H1 (cell line): ENCODE results near the gene SUOX. TPM values are rescaled to one million over a fixed set of nuclear protein-coding genes. Genes with fewer than 3 reads are reported as not detected.

Experiments used
- CTCF ChIA-PET: fragments of 300-600 bp; sonication (Branson Sonifier 250); formaldehyde crosslinking; loops from one replicate; lab custom pipeline; 2021; ENCODE audit not compliant: partially characterized antibody; lab: Charles Lee
- POLR2A ChIA-PET: fragments of 300-600 bp; sonication (Branson Sonifier 250); formaldehyde crosslinking; loops from one replicate; lab custom pipeline; 2021; ENCODE audit warnings: inconsistent platforms; ENCODE audit not compliant: partially characterized antibody; lab: Charles Lee
- DNase-seq, 2 experiments: peaks; one replicate each; pipeline versions ENCODE4 v3.0.0 to v3.0.0-alpha.2; 2010 to 2022; ENCODE audit warnings: low spot score in 2 of 2, low read depth in 1 of 2, mixed read lengths in 1 of 2
- FAIRE-seq: peaks from 2 replicates; lab custom pipeline; 2011; peaks lifted over from hg19 to GRCh38; lab: Jason Lieb, UNC
- H2AFZ ChIP-seq: 2 replicates; pipeline ENCODE4 v1.8.1; 2012; ENCODE audit warnings: low read length, inconsistent platforms
- H2AK5ac ChIP-seq: 2 replicates; pipeline ENCODE4 v1.6.1; 2013; ENCODE audit warnings: low read depth, low read length
- H2BK120ac ChIP-seq: replicated peaks from 2 replicates; pipeline ENCODE3; 2013; ENCODE audit warnings: low read depth, low read length, inconsistent platforms
- H2BK12ac ChIP-seq: 2 replicates; pipeline ENCODE4 v1.6.1; 2013; ENCODE audit warnings: low read depth, low read length
- H2BK15ac ChIP-seq: 2 replicates; pipeline ENCODE4 v1.6.1; 2013; ENCODE audit warnings: low read length
- H2BK20ac ChIP-seq: 2 replicates; pipeline ENCODE4 v1.6.1; 2013; ENCODE audit warnings: low read length
- H2BK5ac ChIP-seq: 2 replicates; pipeline ENCODE4 v1.6.1; 2013; ENCODE audit warnings: low read depth, low read length
- H3K14ac ChIP-seq: 2 replicates; pipeline ENCODE4 v1.6.1; 2013; ENCODE audit warnings: inconsistent platforms; ENCODE audit not compliant: insufficient read length
- H3K18ac ChIP-seq: 2 replicates; pipeline ENCODE4 v1.6.1; 2013; ENCODE audit warnings: low read length; ENCODE audit errors: extremely low read depth
- H3K23ac ChIP-seq: 2 replicates; pipeline ENCODE4 v1.6.1; 2013; ENCODE audit warnings: inconsistent platforms; ENCODE audit not compliant: insufficient read length
- H3K23me2 ChIP-seq: 2 replicates; pipeline ENCODE4 v1.6.1; 2013; ENCODE audit warnings: low read depth, low read length
- H3K27ac ChIP-seq: 2 replicates; pipeline ENCODE4 v1.6.1; 2011; ENCODE audit warnings: low read depth, low read length, inconsistent platforms
- H3K27me3 ChIP-seq, 4 experiments: replicated peaks in 1 of 4; 1 replicate in 1 of 4; 2 replicates in 3 of 4; pipeline versions ENCODE4 v1.6.1 to v1.8.1; 2011 to 2013; ENCODE audit warnings: low read length in 3 of 4, mild to moderate bottlenecking in 3 of 4, inconsistent platforms in 2 of 4, mixed read lengths in 2 of 4, moderate library complexity in 1 of 4; ENCODE audit not compliant: control insufficient read depth in 3 of 4, insufficient read depth in 3 of 4; ENCODE audit errors: extremely low read depth in 1 of 4
- H3K36me3 ChIP-seq, 4 experiments: 2 replicates each; pipeline versions ENCODE4 v1.6.1 to v1.8.1; 2011 to 2013; ENCODE audit warnings: mild to moderate bottlenecking in 4 of 4, low read length in 3 of 4, moderate library complexity in 2 of 4, control low read depth in 1 of 4, inconsistent platforms in 1 of 4; ENCODE audit not compliant: insufficient read depth in 4 of 4, control insufficient read depth in 2 of 4
- H3K4ac ChIP-seq: replicated peaks from 2 replicates; pipeline ENCODE3; 2013; ENCODE audit warnings: low read length, low read depth, mixed read lengths, inconsistent platforms; ENCODE audit not compliant: insufficient read length
- H3K4me1 ChIP-seq, 4 experiments: replicated peaks in 1 of 4; 1 replicate in 1 of 4; 2 replicates in 3 of 4; pipeline versions ENCODE4 v1.6.1 to v1.8.1; 2011 to 2013; ENCODE audit warnings: low read length in 3 of 4, inconsistent platforms in 2 of 4, mixed read lengths in 1 of 4; ENCODE audit not compliant: insufficient read depth in 4 of 4, control insufficient read depth in 3 of 4
- H3K4me2 ChIP-seq, 2 experiments: 2 replicates each; pipeline versions ENCODE4 v1.6.1 to v1.8.1; 2011 to 2013; ENCODE audit warnings: low read depth in 2 of 2, low read length in 2 of 2, control low read depth in 1 of 2, inconsistent platforms in 1 of 2, mild to moderate bottlenecking in 1 of 2; ENCODE audit not compliant: insufficient read depth in 1 of 2
- H3K4me3 ChIP-seq, 4 experiments: fragments of 200-600, 300-600 bp in 1 of 4; sonication (generic), shearing (Covaris generic), sonication (Bioruptor Twin) in 1 of 4; 2 replicates each; pipeline versions ENCODE4 v1.5.1 to v1.8.1; 2011 to 2016; ENCODE audit warnings: low read length in 4 of 4, low read depth in 3 of 4, control low read depth in 2 of 4, inconsistent platforms in 2 of 4, mild to moderate bottlenecking in 2 of 4, mixed read lengths in 1 of 4, moderate library complexity in 1 of 4; ENCODE audit not compliant: insufficient read depth in 2 of 4; ENCODE audit errors: extremely low read depth in 1 of 4
- H3K56ac ChIP-seq: replicated peaks from 2 replicates; pipeline ENCODE3; 2013; ENCODE audit warnings: low read depth, mild to moderate bottlenecking, mixed read lengths, low read length, inconsistent platforms; ENCODE audit not compliant: insufficient read length
- H3K79me1 ChIP-seq: 2 replicates; pipeline ENCODE4 v1.6.1; 2013; ENCODE audit warnings: low read depth, low read length, control low read depth
- H3K79me2 ChIP-seq, 2 experiments: 2 replicates each; pipeline versions ENCODE4 v1.6.1 to v1.8.1; 2012 to 2013; ENCODE audit warnings: low read length in 2 of 2, mild to moderate bottlenecking in 2 of 2, inconsistent platforms in 1 of 2; ENCODE audit not compliant: insufficient read depth in 2 of 2, control insufficient read depth in 1 of 2
- H3K9ac ChIP-seq, 4 experiments: replicated peaks in 1 of 4; 1 replicate in 1 of 4; 2 replicates in 3 of 4; pipeline versions ENCODE4 v1.6.1 to v1.8.1; 2011 to 2013; ENCODE audit warnings: low read depth in 3 of 4, low read length in 3 of 4, control low read depth in 2 of 4, mild to moderate bottlenecking in 2 of 4, moderate library complexity in 2 of 4, inconsistent platforms in 1 of 4; ENCODE audit errors: extremely low read depth in 1 of 4
- H3K9me3 ChIP-seq, 2 experiments: 2 replicates each; pipeline versions ENCODE4 v1.6.1 to v1.8.1; 2012 to 2013; ENCODE audit warnings: mild to moderate bottlenecking in 2 of 2, moderate library complexity in 2 of 2, control low read depth in 1 of 2, inconsistent platforms in 1 of 2, low read depth in 1 of 2, low read length in 1 of 2, mixed read lengths in 1 of 2; ENCODE audit not compliant: insufficient read depth in 2 of 2
- H4K20me1 ChIP-seq, 2 experiments: replicated peaks in 1 of 2; 2 replicates each; pipeline versions ENCODE3 to v1.8.1; 2011 to 2013; ENCODE audit warnings: inconsistent platforms in 2 of 2, low read length in 2 of 2, mild to moderate bottlenecking in 1 of 2; ENCODE audit not compliant: insufficient read depth in 2 of 2, control insufficient read depth in 1 of 2
- H4K5ac ChIP-seq: 2 replicates; pipeline ENCODE4 v1.6.1; 2013; ENCODE audit warnings: low read length, low read depth, mixed read lengths, inconsistent platforms; ENCODE audit not compliant: insufficient read length
- H4K8ac ChIP-seq: 2 replicates; pipeline ENCODE4 v1.8.0; 2013; ENCODE audit warnings: mild to moderate bottlenecking, moderate library complexity, low read length, inconsistent platforms; ENCODE audit not compliant: insufficient read depth; ENCODE audit errors: extremely low read depth
- H4K91ac ChIP-seq: replicated peaks from 2 replicates; pipeline ENCODE3; 2013; ENCODE audit warnings: low read length, mixed read lengths, inconsistent platforms; ENCODE audit not compliant: insufficient read length
- ASH2L ChIP-seq: fragments of 200-600, 300-600 bp; sonication (generic); IDR thresholded peaks from one replicate; pipeline ENCODE4 v1.7.1; 2017; ENCODE audit warnings: low read length
- CTCF ChIP-seq, 3 experiments: IDR thresholded peaks; 1 replicate in 2 of 3; 2 replicates in 1 of 3; pipeline versions ENCODE4 v1.5.1 to v1.6.1; 2011; ENCODE audit warnings: low read length in 3 of 3, mild to moderate bottlenecking in 3 of 3, inconsistent platforms in 2 of 3, low read depth in 1 of 3, moderate library complexity in 1 of 3; ENCODE audit not compliant: insufficient read depth in 1 of 3; ENCODE audit errors: control extremely low read depth in 1 of 3
- RBBP5 ChIP-seq: IDR thresholded peaks from 2 replicates; pipeline ENCODE4 v1.7.1; 2012; ENCODE audit warnings: low read depth, mild to moderate bottlenecking, inconsistent platforms, low read length, moderate library complexity, borderline replicate concordance
- TAF7 ChIP-seq: optimal IDR thresholded peaks from 2 replicates; pipeline ENCODE3; 2011; ENCODE audit warnings: low read depth, mild to moderate bottlenecking, inconsistent platforms, low read length, moderate library complexity, borderline replicate concordance
- WGBS, 2 experiments: shearing (Covaris generic) in 1 of 2; methylation state at CpG; one replicate each; pipeline versions ENCODE4 v1.1.6 to v1.1.7; 2013 to 2015; ENCODE audit warnings: low lambda C conversion rate in 2 of 2, mixed read lengths in 2 of 2, inconsistent platforms in 1 of 2, low coverage in 1 of 2, missing lambda C conversion rate in 1 of 2; ENCODE audit not compliant: insufficient replicate concordance in 2 of 2, insufficient coverage in 1 of 2, insufficient read length in 1 of 2; ENCODE audit errors: extremely low coverage in 1 of 2, missing lambda C conversion rate in 1 of 2; 5-methylcytosine and 5-hydroxymethylcytosine counted together
- polyA plus RNA-seq, 7 experiments: library from polyadenylated mRNA; depleted of rRNA in 3 of 7; stranded (reverse) in 5 of 7; unstranded in 2 of 7; fragments of >200 nt in 5 of 7; fragments of 200-250 nt in 2 of 7; gene quantifications; 1 replicate in 5 of 7; 2 replicates in 1 of 7; 4 replicates in 1 of 7; pipeline versions ENCODE4 v1.2.1 to v1.2.3, GENCODE V29; 2011 to 2013; ENCODE audit warnings: missing spikeins in 2 of 7, mixed read lengths in 2 of 7
- total RNA-seq: library from RNA; stranded (reverse); fragmentation: NEBNext Ultra II Directional; extraction: Animal tissue kit (Norgen Biotek cat#: 25700); gene quantifications from 2 replicates; pipeline ENCODE4 v1.2.1, GENCODE V29; 2021

The SUOX gene
- total and polyA plus RNA-seq, 2 of the 8 experiments (the other 6 are each of a cell fraction or from before 2014, with no cell fraction given), result 22.5 to 31.3 TPM

GRCh38 chr12:56040963-56041551 is 44.0 kb downstream of the SUOX start:
- ChIA-PET CTCF (interaction anchor here (0.5 to 5.1 kb wide), 17 partner anchors 9 to 422 kb away, joined by 3 to 54 read pairs (median 4); partner anchors contain the start of genes DNAJC14, IKZF4 and SUOX), POLR2A (interaction anchor here (0.5 to 5.2 kb wide), 18 partner anchors 10 to 323 kb away, joined by 3 to 46 read pairs (median 4); partner anchors contain the start of genes IKZF4, PA2G4, RPL41 and SUOX)

More at GRCh38 chr12:56040963-56041551, 44.0 kb downstream of the SUOX start:
- TF ChIP-seq ASH2L (peak; percentile 67), RBBP5 (no peak; the same call in 1 of the 2 replicates), TAF7 (peak; percentile 61), CTCF (IDR thresholded peaks at IDR 0.05; ENCODE audit: control extremely low read depth in 1 of 3, insufficient read depth in 1 of 3, low read depth in 1 of 3, low read length in 3 of 3) (no peak)
- Histone ChIP-seq H3K9me3 (no peaks in the 10 kb centered on the region), H3K79me1 (peaks cover 3% of the 10 kb centered on the region; the same call in 1 of the 2 replicates), H3K23ac (no peak overlapping the region), H3K9ac (peak overlapping the region in 3 of 4 experiments; percentile 17 to 64 (median 29); a peak in 2 of 7 replicates), H4K8ac (no peak overlapping the region), H3K4ac (no peak overlapping the region), H3K4me1 (peaks cover 0 to 10% (median 4%) of the 10 kb centered on the region in 4 experiments; a peak in 5 of 7 replicates), H2BK15ac (no peak overlapping the region), H3K23me2 (peaks cover 4% of the 10 kb centered on the region), H3K18ac (no peak overlapping the region), H3K14ac (no peak overlapping the region), H3K36me3 (peaks cover 13 to 36% (median 21%) of the 10 kb centered on the region in 4 experiments), H2AK5ac (no peak overlapping the region), H2BK20ac (no peak overlapping the region), H3K4me3 (peak overlapping the region; percentile 20 to 56 (median 24); a peak in 6 of 8 replicates), H4K20me1 (peaks cover 0 to 4% of the 10 kb centered on the region in 2 experiments), H4K5ac (peak overlapping the region; percentile 69), H3K27ac (peak overlapping the region; percentile 71; the same call in 1 of the 2 replicates), H3K27me3 (no peaks in the 10 kb centered on the region), H3K4me2 (peak overlapping the region; percentile 71 to 91), H2BK5ac (no peak overlapping the region; the same call in 1 of the 2 replicates), H3K79me2 (peaks cover 6 to 19% of the 10 kb centered on the region in 2 experiments), H3K56ac (peak overlapping the region; percentile 20), H2BK12ac (no peak overlapping the region), H2BK120ac (no peak overlapping the region), H4K91ac (no peak overlapping the region), H2AFZ (no peak overlapping the region)
- peak in 1 of 2 experiments; percentile 59 for DNase-seq
- no peak for FAIRE-seq
- 39% methylated on average over 14 of the region's 14 CpGs; no CpG with 5 or more reads in 1 of the 2 experiments for WGBS, 2 experiments
